Femur (tissue), 1 donor: ENCODE measurements around the gene SNRPA.
A peak's percentile ranks its signal among the peaks of the same experiment; 100 is the strongest.
"Not testable (repeated sequence)": the region's sequence is repeated elsewhere in the genome, so short reads cannot be mapped to it uniquely, and the experiment has no call there.

Source experiments
- DNase-seq: peaks from one replicate; pipeline ENCODE4 v3.0.0-alpha.2; 2017

SNRPA gene

GRCh38 chr19:40802300-40803169 lies 51.5 kb downstream of the SNRPA start:
- no peak for DNase-seq

GRCh38 chr19:40803170-40803856 lies 52.3 kb downstream of the SNRPA start:
- no peak for DNase-seq

GRCh38 chr19:40803857-40804782 lies 53.1 kb downstream of the SNRPA start:
- DNase-seq: no peak

- no peak for DNase-seq
Measured at GRCh38 chr19:40804783-40805242, 53.8 kb downstream of the SNRPA start.

- no peak for DNase-seq
Measured at GRCh38 chr19:40805258-40805868, 54.4 kb downstream of the SNRPA start.

GRCh38 chr19:40806423-40807146 lies 55.6 kb downstream of the SNRPA start:
- DNase-seq: peak; percentile 94

GRCh38 chr19:40807147-40808020 lies 56.4 kb downstream of the SNRPA start:
- no peak for DNase-seq

GRCh38 chr19:40808021-40808325 lies 57.0 kb downstream of the SNRPA start:
- no peak for DNase-seq

GRCh38 chr19:40808497-40808896 lies 57.5 kb downstream of the SNRPA start:
- DNase-seq: no peak

GRCh38 chr19:40809358-40810086 lies 58.5 kb downstream of the SNRPA start:
- no peak for DNase-seq

GRCh38 chr19:40810160-40810559 lies 59.2 kb downstream of the SNRPA start:
- DNase-seq: no peak

GRCh38 chr19:40810649-40811408 lies 59.8 kb downstream of the SNRPA start:
- peak; percentile 89 for DNase-seq

- DNase-seq: peak; percentile 66
Measured at GRCh38 chr19:40811478-40812341, 60.7 kb downstream of the SNRPA start.

GRCh38 chr19:40812571-40812970 lies 61.6 kb downstream of the SNRPA start:
- DNase-seq: not testable (repeated sequence)

- DNase-seq: peak; percentile 68
Measured at GRCh38 chr19:40813182-40813581, 62.2 kb downstream of the SNRPA start.
